Amygdala (tissue), 56 donors: Measurements from ENCODE around the gene KIAA1217.

Source experiments
- DNase-seq, 56 donors: peaks; one replicate each; lab custom pipeline; 2025; lab: John Stamatoyannopoulos, UW

Gene KIAA1217

GRCh38 chr10:24568042-24568441 is 359.1 kb downstream of the KIAA1217 start:
- no peak for DNase-seq

- DNase-seq, result no peak
Measured at GRCh38 chr10:24569330-24569796, 360.4 kb downstream of the KIAA1217 start.

- DNase-seq, result no peak
Measured at GRCh38 chr10:24569828-24570657, 361.1 kb downstream of the KIAA1217 start.

GRCh38 chr10:24570658-24571426 is 361.9 kb downstream of the KIAA1217 start:
- no peak for DNase-seq

- no peak for DNase-seq
Measured at GRCh38 chr10:24571870-24572450, 363.0 kb downstream of the KIAA1217 start.

- DNase-seq, result no peak
Measured at GRCh38 chr10:24574161-24574560, 365.2 kb downstream of the KIAA1217 start.

GRCh38 chr10:24574578-24575155 is 365.7 kb downstream of the KIAA1217 start:
- DNase-seq, result no peak

GRCh38 chr10:24575481-24576002 is 366.6 kb downstream of the KIAA1217 start:
- no peak for DNase-seq

GRCh38 chr10:24579448-24579847 is 370.5 kb downstream of the KIAA1217 start:
- DNase-seq, result no peak

GRCh38 chr10:24579906-24580305 is 371.0 kb downstream of the KIAA1217 start:
- no peak for DNase-seq

- peak in 2 of 56 donors; percentile 26 to 31 for DNase-seq
Measured at GRCh38 chr10:24589265-24589664, 380.3 kb downstream of the KIAA1217 start.

GRCh38 chr10:24590697-24591457 is 381.9 kb downstream of the KIAA1217 start:
- DNase-seq, result no peak

GRCh38 chr10:24596217-24596930 is 387.4 kb downstream of the KIAA1217 start:
- DNase-seq, result no peak

- DNase-seq, result no peak
Measured at GRCh38 chr10:24597426-24597825, 388.5 kb downstream of the KIAA1217 start.
